ENCODE data around the gene NLRP5. TPM values are rescaled to one million over a fixed set of nuclear protein-coding genes. Genes with fewer than 3 reads are reported as not detected.
"Not testable (repeated sequence)": the region's sequence is repeated elsewhere in the genome, so short reads cannot be mapped to it uniquely, and the experiment has no call there.

Gene NLRP5
- total RNA-seq, 2 experiments from 2014 or later: not detected

- Mint-ChIP-seq H3K27ac (no peak overlapping the region), H3K36me3 (ENCODE audit: low read depth) (no peaks in the 10 kb centered on the region), H3K27me3 (no peaks in the 10 kb centered on the region), H3K4me3 (no peak overlapping the region), H3K9me3 (peaks cover 28% of the 10 kb centered on the region), H3K4me1 (no peaks in the 10 kb centered on the region)
- no peak for DNase-seq
- POLR2A ChIA-PET: no interaction called here
- CTCF ChIA-PET: no interaction called here
These were observed 29.2 kb downstream of the NLRP5 start for GRCh38 chr19:56015756-56016155.

GRCh38 chr19:56019325-56019724 is 32.8 kb downstream of the NLRP5 start:
- H3K27me3 Mint-ChIP-seq: not testable (repeated sequence)

GRCh38 chr19:56020355-56020975 is 33.9 kb downstream of the NLRP5 start:
- DNase-seq; POLR2A ChIA-PET; H3K4me1 Mint-ChIP-seq; H3K27ac Mint-ChIP-seq; H3K4me3 Mint-ChIP-seq; H3K36me3 Mint-ChIP-seq (ENCODE audit: low read depth); H3K27me3 Mint-ChIP-seq; CTCF ChIA-PET: not testable (repeated sequence)
- peaks cover 23% of the 10 kb centered on the region for H3K9me3 Mint-ChIP-seq

More at GRCh38 chr19:56019325-56019724, 32.8 kb downstream of the NLRP5 start:
- H3K4me1 Mint-ChIP-seq; H3K27ac Mint-ChIP-seq; H3K36me3 Mint-ChIP-seq (ENCODE audit: low read depth); CTCF ChIA-PET; POLR2A ChIA-PET; DNase-seq; H3K4me3 Mint-ChIP-seq: not testable (repeated sequence)
- peaks cover 26% of the 10 kb centered on the region for H3K9me3 Mint-ChIP-seq

- Mint-ChIP-seq H3K4me3 (no peak overlapping the region), H3K4me1 (no peaks in the 10 kb centered on the region), H3K9me3 (peaks cover 23% of the 10 kb centered on the region), H3K27ac (no peak overlapping the region), H3K36me3 (ENCODE audit: low read depth) (no peaks in the 10 kb centered on the region), H3K27me3 (no peaks in the 10 kb centered on the region)
- ChIA-PET CTCF (no interaction called here), POLR2A (no interaction called here)
- no peak for DNase-seq
These were observed 40.2 kb downstream of the NLRP5 start for GRCh38 chr19:56026769-56027168.

GRCh38 chr19:56053596-56053995 is 67.0 kb downstream of the NLRP5 start:
- H3K36me3 Mint-ChIP-seq (ENCODE audit: low read depth): no peaks in the 10 kb centered on the region
- H3K4me1 Mint-ChIP-seq: no peaks in the 10 kb centered on the region
- H3K27ac Mint-ChIP-seq: no peak overlapping the region
- no peak for DNase-seq
- no peaks in the 10 kb centered on the region for H3K27me3 Mint-ChIP-seq
- peaks cover 9% of the 10 kb centered on the region for H3K9me3 Mint-ChIP-seq
- ChIA-PET CTCF (no interaction called here), POLR2A (no interaction called here)
- no peak overlapping the region for H3K4me3 Mint-ChIP-seq

- Mint-ChIP-seq H3K27ac (no peak overlapping the region), H3K4me1 (peaks cover 14% of the 10 kb centered on the region), H3K36me3 (ENCODE audit: low read depth) (no peaks in the 10 kb centered on the region), H3K9me3 (no peaks in the 10 kb centered on the region), H3K27me3 (peaks cover 9% of the 10 kb centered on the region), H3K4me3 (peak overlapping the region; percentile 6)
- DNase-seq: peak; percentile 61
- CTCF ChIA-PET: interaction anchor here (0.6 to 2.6 kb wide), 29 partner anchors 8 to 469 kb away, joined by 3 to 22 read pairs (median 3); no protein-coding TSS in a partner anchor
- POLR2A ChIA-PET: interaction anchor here (1.3 kb wide), 1 partner anchor 10 kb away, joined by 3 read pairs; no protein-coding TSS in a partner anchor
These were observed 79.8 kb downstream of the NLRP5 start for GRCh38 chr19:56066152-56067023.

- peaks cover 10% of the 10 kb centered on the region for H3K4me1 Mint-ChIP-seq
- no peaks in the 10 kb centered on the region for H3K36me3 Mint-ChIP-seq (ENCODE audit: low read depth)
- H3K27ac Mint-ChIP-seq: no peak overlapping the region
- DNase-seq: no peak
- H3K9me3 Mint-ChIP-seq: no peaks in the 10 kb centered on the region
- ChIA-PET POLR2A (no interaction called here), CTCF (interaction anchor here (1.0 kb wide), 1 partner anchor 9 kb away, joined by 4 read pairs; no protein-coding TSS in a partner anchor)
- H3K27me3 Mint-ChIP-seq: peaks cover 2% of the 10 kb centered on the region
- H3K4me3 Mint-ChIP-seq: no peak overlapping the region
These were observed 83.1 kb downstream of the NLRP5 start for GRCh38 chr19:56069642-56070041.

- no peaks in the 10 kb centered on the region for H3K27me3 Mint-ChIP-seq
- no peaks in the 10 kb centered on the region for H3K9me3 Mint-ChIP-seq
- H3K36me3 Mint-ChIP-seq (ENCODE audit: low read depth): no peaks in the 10 kb centered on the region
- POLR2A ChIA-PET: no interaction called here
- CTCF ChIA-PET: no interaction called here
- H3K4me3 Mint-ChIP-seq: no peak overlapping the region
- peaks cover 7% of the 10 kb centered on the region for H3K4me1 Mint-ChIP-seq
- DNase-seq: no peak
- H3K27ac Mint-ChIP-seq: no peak overlapping the region
These were observed 84.6 kb downstream of the NLRP5 start for GRCh38 chr19:56071151-56071550.

- no peaks in the 10 kb centered on the region for H3K9me3 Mint-ChIP-seq
- H3K36me3 Mint-ChIP-seq (ENCODE audit: low read depth): no peaks in the 10 kb centered on the region
- H3K27ac Mint-ChIP-seq: no peak overlapping the region
- ChIA-PET CTCF (interaction anchor here (1.0 to 3.0 kb wide), 7 partner anchors 10 to 257 kb away, joined by 3 to 16 read pairs (median 4); no protein-coding TSS in a partner anchor), POLR2A (interaction anchor here (0.5 kb wide), 1 partner anchor 10 kb away, joined by 3 read pairs; no protein-coding TSS in a partner anchor)
- peaks cover 4% of the 10 kb centered on the region for H3K27me3 Mint-ChIP-seq
- H3K4me3 Mint-ChIP-seq: no peak overlapping the region
- peaks cover 9% of the 10 kb centered on the region for H3K4me1 Mint-ChIP-seq
- peak; percentile 42 for DNase-seq
These were observed 89.9 kb downstream of the NLRP5 start for GRCh38 chr19:56076498-56076897.

- Mint-ChIP-seq H3K36me3 (ENCODE audit: low read depth) (no peaks in the 10 kb centered on the region), H3K27ac (no peak overlapping the region), H3K4me3 (no peak overlapping the region), H3K9me3 (no peaks in the 10 kb centered on the region), H3K4me1 (peaks cover 10% of the 10 kb centered on the region), H3K27me3 (peaks cover 4% of the 10 kb centered on the region)
- CTCF ChIA-PET: interaction anchor here (0.8 to 6.0 kb wide), 6 partner anchors 11 to 254 kb away, joined by 3 to 34 read pairs (median 8); no protein-coding TSS in a partner anchor
- DNase-seq: no peak
- POLR2A ChIA-PET: interaction anchor here (0.6 kb wide), 1 partner anchor 178 kb away, joined by 3 read pairs; no protein-coding TSS in a partner anchor
These were observed 93.0 kb downstream of the NLRP5 start for GRCh38 chr19:56079609-56080008.

GRCh38 chr19:56080669-56081401 is 94.3 kb downstream of the NLRP5 start:
- Mint-ChIP-seq H3K4me3 (peak overlapping the region; percentile 68), H3K36me3 (ENCODE audit: low read depth) (no peaks in the 10 kb centered on the region), H3K9me3 (no peaks in the 10 kb centered on the region), H3K27me3 (peaks cover 4% of the 10 kb centered on the region), H3K27ac (no peak overlapping the region), H3K4me1 (peaks cover 10% of the 10 kb centered on the region)
- ChIA-PET POLR2A (interaction anchor here (0.6 to 1.2 kb wide), 3 partner anchors 39 to 90 kb away, joined by 3 to 4 read pairs (median 3); partner anchors contain the start of gene ZNF444), CTCF (interaction anchor here (0.5 to 6.0 kb wide), 21 partner anchors 9 to 566 kb away, joined by 3 to 34 read pairs (median 3); no protein-coding TSS in a partner anchor)
- DNase-seq: peak; percentile 76

GRCh38 chr19:56083668-56084067 is 97.1 kb downstream of the NLRP5 start:
- Mint-ChIP-seq H3K36me3 (ENCODE audit: low read depth) (peaks cover 4% of the 10 kb centered on the region), H3K4me3 (no peak overlapping the region), H3K27ac (no peak overlapping the region), H3K9me3 (no peaks in the 10 kb centered on the region), H3K4me1 (peaks cover 10% of the 10 kb centered on the region), H3K27me3 (peaks cover 4% of the 10 kb centered on the region)
- ChIA-PET CTCF (no interaction called here), POLR2A (no interaction called here)
- no peak for DNase-seq
